Activated CD4-positive, alpha-beta memory T cell treated with anti-CD3 and anti-CD28 coated beads for 36 hours (primary cell): ENCODE data around the gene IGF2BP3. TPM values are rescaled to one million over a fixed set of nuclear protein-coding genes. Genes with fewer than 3 reads are reported as not detected.

ENCODE experiments used
- CTCF ChIA-PET: fragments of 350-600 bp; sonication (Branson Sonifier 250); formaldehyde crosslinking; loops from one replicate; lab custom pipeline; 2021; ENCODE audit warnings: antibody characterized with exemption, inconsistent platforms; lab: Charles Lee
- POLR2A ChIA-PET: fragments of 350-600 bp; sonication (Branson Sonifier 250); formaldehyde crosslinking; loops from one replicate; lab custom pipeline; 2021; ENCODE audit warnings: antibody characterized with exemption; lab: Charles Lee
- DNase-seq: peaks from one replicate; pipeline ENCODE4 v3.0.0-alpha.2; 2020
- H3K27ac Mint-ChIP-seq: one replicate; pipeline ENCODE4 v1.8.0; 2021; ENCODE audit warnings: mixed read lengths
- H3K27me3 Mint-ChIP-seq: one replicate; pipeline ENCODE4 v1.8.0; 2021; ENCODE audit warnings: mixed read lengths
- H3K36me3 Mint-ChIP-seq: one replicate; pipeline ENCODE4 v1.8.0; 2021; ENCODE audit warnings: mixed read lengths
- H3K4me1 Mint-ChIP-seq: one replicate; pipeline ENCODE4 v1.8.0; 2021; ENCODE audit warnings: low read depth, mixed read lengths
- H3K4me3 Mint-ChIP-seq: one replicate; pipeline ENCODE4 v1.8.0; 2021; ENCODE audit warnings: mild to moderate bottlenecking, mixed read lengths
- H3K9me3 Mint-ChIP-seq: one replicate; pipeline ENCODE4 v1.8.0; 2021; ENCODE audit warnings: mixed read lengths
- intact Hi-C: fragments of 100-400 bp; cut with micrococcal nuclease; formaldehyde crosslinking; loops from one replicate; pipeline ENCODE4 v1.15.1; 2023
- total RNA-seq, 2 experiments: library from RNA; stranded (reverse); gene quantifications; one replicate each; pipeline ENCODE4 v1.2.3, GENCODE V29; 2021

IGF2BP3 gene
- total RNA-seq, 2 experiments from 2014 or later = 0.19 to 0.24 TPM

DNA sequence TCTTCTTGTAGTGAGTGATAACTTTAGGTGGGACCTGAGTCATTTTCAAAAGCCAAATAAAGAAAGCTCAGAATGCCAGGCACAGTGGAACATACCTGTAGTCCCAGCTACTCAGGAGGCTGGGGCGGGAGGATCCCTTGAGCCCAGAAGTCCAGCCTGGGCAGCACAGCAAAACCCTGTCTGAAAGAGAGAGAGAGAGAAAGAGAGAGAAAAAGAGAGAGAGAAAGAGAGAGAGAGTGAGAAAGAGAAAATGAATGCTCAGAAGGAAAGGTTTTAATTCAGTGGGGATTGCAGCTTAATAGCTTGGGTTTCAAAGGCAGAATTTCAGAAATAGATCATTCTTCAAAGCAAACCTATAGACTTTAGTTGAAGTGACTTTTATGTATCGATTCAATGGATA, 198.0 kb downstream of the IGF2BP3 start:
- CTCF ChIA-PET = interaction anchor here (0.6 to 9.3 kb wide), 43 partner anchors 9 to 445 kb away, joined by 3 to 129 read pairs (median 5); partner anchors contain the start of gene CCDC126
- Mint-ChIP-seq H3K4me3 (no peak overlapping the region), H3K27me3 (peaks cover 3% of the 10 kb centered on the region), H3K9me3 (no peaks in the 10 kb centered on the region), H3K4me1 (peaks cover 9% of the 10 kb centered on the region), H3K36me3 (no peaks in the 10 kb centered on the region), H3K27ac (no peak overlapping the region)
- DNase-seq = no peak
- intact Hi-C loops = loop anchor here (2.0 to 5.0 kb wide), 4 partner anchors 85 to 440 kb away; partner anchors contain the start of genes STK31 and TRA2A
- POLR2A ChIA-PET = no interaction called here

DNA sequence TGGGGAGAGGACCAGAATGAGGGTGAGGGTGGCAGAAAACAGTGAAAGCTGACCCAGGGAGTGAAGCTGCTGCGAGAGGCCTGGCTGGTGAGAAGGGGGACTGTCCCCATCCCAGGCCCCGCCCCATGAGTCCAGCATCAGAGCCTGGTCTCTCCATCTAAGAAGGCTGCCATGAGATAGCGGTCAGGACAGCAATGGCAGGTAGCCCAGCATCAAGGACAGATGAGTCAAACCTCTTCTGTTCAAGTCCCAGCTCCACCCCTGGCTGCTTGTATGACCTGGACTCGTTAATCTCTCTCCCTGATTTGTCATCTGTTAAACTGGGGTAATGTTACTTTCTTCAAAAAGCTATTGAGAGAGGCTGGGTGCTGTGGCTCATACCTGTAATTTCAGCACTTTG, 201.5 kb downstream of the IGF2BP3 start:
- DNase-seq = no peak
- Mint-ChIP-seq H3K27ac (no peak overlapping the region), H3K4me3 (no peak overlapping the region), H3K27me3 (peaks cover 3% of the 10 kb centered on the region), H3K36me3 (no peaks in the 10 kb centered on the region), H3K9me3 (no peaks in the 10 kb centered on the region), H3K4me1 (peaks cover 19% of the 10 kb centered on the region)
- ChIA-PET CTCF (interaction anchor here (0.9 to 3.3 kb wide), 4 partner anchors 8 to 278 kb away, joined by 3 to 8 read pairs (median 4); no protein-coding TSS in a partner anchor), POLR2A (no interaction called here)
- intact Hi-C loops = no loop called here

DNA sequence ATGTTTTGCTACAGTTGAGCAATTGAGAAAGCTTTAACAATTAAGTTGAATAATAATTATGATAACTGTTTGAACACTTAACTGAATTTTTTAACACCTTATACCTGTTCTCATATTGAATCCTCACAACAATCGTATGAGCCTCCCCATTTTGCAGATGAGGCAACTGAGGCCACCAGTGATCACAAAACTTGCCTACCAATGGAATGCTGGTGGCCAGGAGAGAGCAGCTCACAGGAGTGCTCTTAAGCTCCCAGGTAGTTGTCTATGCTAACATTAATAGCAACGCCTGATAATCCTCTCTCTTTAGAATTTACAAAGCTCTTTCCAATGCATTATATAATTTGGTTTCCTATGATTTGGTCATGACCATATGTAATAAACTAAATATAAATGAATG, 202.1 kb downstream of the IGF2BP3 start:
- no peaks in the 10 kb centered on the region for H3K36me3 Mint-ChIP-seq
- no peak overlapping the region for H3K27ac Mint-ChIP-seq
- POLR2A ChIA-PET = no interaction called here

DNA sequence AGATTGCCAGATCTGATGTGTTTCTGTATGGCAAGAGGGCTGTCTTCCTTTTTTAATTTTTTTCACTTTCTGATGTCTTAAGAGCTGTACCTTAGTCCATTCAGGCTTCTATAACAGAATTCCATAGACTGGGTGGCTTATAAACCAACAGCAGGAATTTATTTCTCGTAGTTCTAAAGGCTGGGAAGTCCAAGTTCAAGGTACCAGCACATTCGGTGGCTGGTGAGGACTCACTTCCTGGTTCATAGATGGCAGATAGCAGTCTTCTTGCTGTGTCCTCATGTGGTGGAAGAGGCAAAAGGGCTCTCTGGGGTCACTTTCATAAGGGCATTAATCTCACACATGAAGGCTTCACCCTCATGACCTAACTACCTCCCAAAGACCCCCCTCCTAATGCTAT, 202.9 kb downstream of the IGF2BP3 start:
- ChIA-PET CTCF (interaction anchor here (3.3 kb wide), 1 partner anchor 279 kb away, joined by 8 read pairs; no protein-coding TSS in a partner anchor), POLR2A (no interaction called here)
- no peaks in the 10 kb centered on the region for H3K9me3 Mint-ChIP-seq
- DNase-seq = no peak
- no peaks in the 10 kb centered on the region for H3K36me3 Mint-ChIP-seq
- no peak overlapping the region for H3K27ac Mint-ChIP-seq
- intact Hi-C loops = no loop called here
- peaks cover 3% of the 10 kb centered on the region for H3K27me3 Mint-ChIP-seq
- H3K4me3 Mint-ChIP-seq = no peak overlapping the region
- peaks cover 10% of the 10 kb centered on the region for H3K4me1 Mint-ChIP-seq

More for the DNA sequence above, 202.1 kb downstream of the IGF2BP3 start:
- no peaks in the 10 kb centered on the region for H3K9me3 Mint-ChIP-seq
- CTCF ChIA-PET = interaction anchor here (0.9 to 3.3 kb wide), 3 partner anchors 9 to 279 kb away, joined by 3 to 8 read pairs (median 3); no protein-coding TSS in a partner anchor
- no peak overlapping the region for H3K4me3 Mint-ChIP-seq
- intact Hi-C loops = no loop called here
- H3K27me3 Mint-ChIP-seq = peaks cover 3% of the 10 kb centered on the region
- DNase-seq = no peak
- peaks cover 14% of the 10 kb centered on the region for H3K4me1 Mint-ChIP-seq

DNA sequence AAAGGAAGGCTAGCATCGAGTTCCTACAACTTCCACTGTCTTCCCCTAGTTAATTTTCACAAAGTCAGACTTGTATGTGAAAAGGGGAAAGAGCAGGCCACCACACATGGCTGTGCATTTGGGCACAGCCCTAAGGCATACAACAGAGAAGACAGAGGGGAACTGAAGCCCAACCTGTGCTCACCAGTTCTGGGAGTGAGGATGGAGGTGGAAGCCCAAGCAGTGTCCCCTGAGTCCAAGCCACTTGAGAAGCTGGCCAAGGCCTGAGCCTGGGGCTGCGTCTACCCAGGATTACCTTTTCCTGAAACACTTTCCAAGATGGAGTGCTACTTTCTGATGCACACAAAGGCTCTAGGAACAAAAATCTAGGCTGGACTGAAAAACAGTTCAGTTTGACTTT, 203.4 kb downstream of the IGF2BP3 start:
- Mint-ChIP-seq H3K36me3 (no peaks in the 10 kb centered on the region), H3K27me3 (peaks cover 3% of the 10 kb centered on the region), H3K4me3 (no peak overlapping the region), H3K27ac (no peak overlapping the region), H3K9me3 (no peaks in the 10 kb centered on the region), H3K4me1 (peaks cover 10% of the 10 kb centered on the region)
- intact Hi-C loops = no loop called here
- CTCF ChIA-PET = interaction anchor here (3.3 to 8.3 kb wide), 2 partner anchors 7 to 280 kb away, joined by 8 to 129 read pairs; no protein-coding TSS in a partner anchor
- POLR2A ChIA-PET = no interaction called here
- no peak for DNase-seq

DNA sequence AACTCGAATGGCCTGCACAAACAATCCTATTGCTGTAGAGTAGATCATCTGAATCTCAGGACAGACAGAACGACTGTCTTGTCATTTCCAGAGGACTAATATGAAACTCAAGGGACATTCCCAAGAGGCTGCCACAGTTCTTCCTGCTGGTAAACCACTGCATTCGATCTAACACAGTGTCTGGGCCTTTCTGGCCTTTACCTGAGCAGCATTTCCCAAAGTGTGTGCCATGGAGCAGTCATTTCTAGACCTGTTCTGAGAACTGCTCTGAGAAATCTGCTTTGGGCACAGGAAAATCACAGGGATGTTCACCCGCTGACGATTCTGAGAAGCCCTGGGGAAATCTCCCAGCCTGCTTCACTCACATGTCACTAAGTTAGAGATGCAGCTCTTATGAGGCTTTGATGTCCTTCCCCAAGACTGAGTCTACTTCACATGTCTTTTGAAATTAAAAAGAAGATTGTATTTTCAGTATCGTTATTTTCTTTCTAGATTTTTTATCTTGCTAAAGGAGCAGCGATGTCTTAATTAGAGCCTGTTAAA, 205.3 kb downstream of the IGF2BP3 start:
- peaks cover 3% of the 10 kb centered on the region for H3K27me3 Mint-ChIP-seq
- ChIA-PET POLR2A (interaction anchor here (0.6 kb wide), 1 partner anchor 141 kb away, joined by 5 read pairs; no protein-coding TSS in a partner anchor), CTCF (interaction anchor here (0.7 to 8.3 kb wide), 4 partner anchors 9 to 198 kb away, joined by 3 to 129 read pairs (median 3); partner anchors contain the start of gene MALSU1)
- peak; percentile 50 for DNase-seq
- H3K4me1 Mint-ChIP-seq = peaks cover 10% of the 10 kb centered on the region
- H3K36me3 Mint-ChIP-seq = no peaks in the 10 kb centered on the region
- H3K4me3 Mint-ChIP-seq = no peak overlapping the region
- H3K27ac Mint-ChIP-seq = no peak overlapping the region
- no peaks in the 10 kb centered on the region for H3K9me3 Mint-ChIP-seq
- intact Hi-C loops = loop anchor here (5.0 kb wide), 1 partner anchor 178 kb away; no protein-coding TSS in a partner anchor

DNA sequence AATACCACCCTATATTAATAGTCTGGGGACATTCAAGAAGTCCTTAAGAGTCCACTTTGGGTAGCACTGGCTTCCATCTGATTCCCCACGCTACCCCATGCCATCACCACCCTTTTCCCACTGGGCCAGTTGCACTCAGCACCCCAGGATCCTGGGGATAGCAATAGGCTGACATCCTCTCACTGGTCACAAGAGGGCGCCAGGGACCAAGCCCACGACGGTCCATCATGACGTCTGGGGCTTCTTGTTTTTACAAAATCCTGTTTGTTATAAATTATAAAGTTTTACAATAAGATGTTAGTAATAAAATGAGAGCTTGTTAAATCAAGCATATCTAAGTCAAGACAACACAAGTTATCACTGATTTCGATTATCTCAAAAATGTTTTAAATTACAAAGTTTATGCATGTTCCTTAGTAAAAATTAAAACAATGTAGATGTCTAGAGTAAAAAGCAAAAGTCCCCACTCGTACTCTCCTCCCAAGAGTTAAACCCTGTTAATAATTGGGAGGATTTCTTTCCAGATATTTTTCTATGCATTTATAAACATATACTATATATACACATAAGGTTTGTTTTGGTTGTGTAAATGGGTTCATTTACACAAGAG, 208.3 kb downstream of the IGF2BP3 start:
- no peaks in the 10 kb centered on the region for H3K36me3 Mint-ChIP-seq
- intact Hi-C loops = loop anchor here (1.0 to 5.0 kb wide), 2 partner anchors 11 to 175 kb away; no protein-coding TSS in a partner anchor
- H3K4me1 Mint-ChIP-seq = peaks cover 10% of the 10 kb centered on the region
- CTCF ChIA-PET = interaction anchor here (0.6 to 8.3 kb wide), 8 partner anchors 10 to 218 kb away, joined by 3 to 129 read pairs (median 4); partner anchors contain the start of gene MALSU1
- no peak overlapping the region for H3K4me3 Mint-ChIP-seq
- DNase-seq = peak; percentile 73
- POLR2A ChIA-PET = no interaction called here
- peaks cover 7% of the 10 kb centered on the region for H3K27me3 Mint-ChIP-seq
- H3K9me3 Mint-ChIP-seq = no peaks in the 10 kb centered on the region
- H3K27ac Mint-ChIP-seq = no peak overlapping the region

DNA sequence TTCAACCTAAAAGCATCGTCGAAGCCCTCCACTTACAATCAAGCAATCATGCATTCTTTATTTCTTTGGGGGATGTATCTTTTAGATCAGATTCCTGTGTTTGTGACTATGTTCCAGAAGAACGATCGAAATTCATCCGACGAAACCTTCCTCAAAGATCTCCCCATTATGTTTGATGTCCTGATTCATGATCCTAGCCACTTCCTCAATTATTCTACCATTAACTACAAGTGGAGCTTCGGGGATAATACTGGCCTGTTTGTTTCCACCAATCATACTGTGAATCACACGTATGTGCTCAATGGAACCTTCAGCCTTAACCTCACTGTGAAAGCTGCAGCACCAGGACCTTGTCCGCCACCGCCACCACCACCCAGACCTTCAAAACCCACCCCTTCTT, 209.9 kb downstream of the IGF2BP3 start:
- Mint-ChIP-seq H3K27ac (no peak overlapping the region), H3K4me1 (peaks cover 7% of the 10 kb centered on the region), H3K27me3 (peaks cover 15% of the 10 kb centered on the region), H3K36me3 (no peaks in the 10 kb centered on the region), H3K4me3 (no peak overlapping the region), H3K9me3 (no peaks in the 10 kb centered on the region)
- CTCF ChIA-PET = interaction anchor here (8.3 kb wide), 1 partner anchor 14 kb away, joined by 129 read pairs; no protein-coding TSS in a partner anchor
- intact Hi-C loops = loop anchor here (5.0 kb wide), 1 partner anchor 173 kb away; no protein-coding TSS in a partner anchor
- no peak for DNase-seq
- POLR2A ChIA-PET = no interaction called here

Other genes with a start within 250 kb of the IGF2BP3 start
- gene GPNMB, start 223.7 kb downstream of the IGF2BP3 start, total RNA-seq = under 1 TPM in 1 of 2 experiments, not detected in 1; 0.43 TPM
- gene MALSU1, start 171.2 kb downstream of the IGF2BP3 start, total RNA-seq = 100 to 1,000 TPM; 100 to 101 TPM
- 10 to 100 TPM; 75.4 to 77.8 TPM for gene TRA2A, start 61.5 kb upstream of the IGF2BP3 start, total RNA-seq
- 1 to 10 TPM; 5.2 to 5.7 TPM for gene CCDC126, start 126.9 kb upstream of the IGF2BP3 start, total RNA-seq
- gene FAM221A, start 209.7 kb upstream of the IGF2BP3 start, total RNA-seq = 10 to 100 TPM in 1 of 2 experiments, 1 to 10 TPM in 1; 9.0 to 10.7 TPM
- not detected for gene STK31, start 239.7 kb upstream of the IGF2BP3 start, total RNA-seq